Measurements from ENCODE around the gene CST7.
"Not testable (repeated sequence)": the region's sequence is repeated elsewhere in the genome, so short reads cannot be mapped to it uniquely, and the experiment has no call there.

Gene CST7

DNA sequence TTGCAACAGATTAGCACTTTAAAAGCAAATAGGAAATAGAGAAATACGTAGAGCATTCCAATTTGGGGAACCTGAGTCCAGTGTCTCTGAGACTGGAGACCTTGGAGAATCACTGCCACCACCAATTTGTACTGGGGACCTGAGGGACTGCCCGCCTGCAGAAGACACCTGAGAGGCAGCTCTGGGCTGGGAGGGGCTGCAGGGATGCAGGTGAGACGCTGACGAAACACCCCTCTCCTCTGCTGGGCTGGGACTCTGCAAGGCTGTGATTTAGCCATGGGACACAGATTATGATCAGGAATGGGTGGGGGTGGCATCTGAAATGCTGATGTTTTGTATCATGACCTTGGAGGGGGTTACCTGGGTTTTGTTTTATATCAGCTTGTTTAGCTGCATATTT is 50.5 kb downstream of the CST7 start:
- DNase-seq: no peak

GRCh38 chr20:25000268-25000801 is 51.3 kb downstream of the CST7 start:
- DNase-seq: peak in 10 of 56 donors; percentile 13 to 70 (median 32)

- DNase-seq: not testable (repeated sequence)
Observed at GRCh38 chr20:25001323-25001722, 52.3 kb downstream of the CST7 start.

DNA sequence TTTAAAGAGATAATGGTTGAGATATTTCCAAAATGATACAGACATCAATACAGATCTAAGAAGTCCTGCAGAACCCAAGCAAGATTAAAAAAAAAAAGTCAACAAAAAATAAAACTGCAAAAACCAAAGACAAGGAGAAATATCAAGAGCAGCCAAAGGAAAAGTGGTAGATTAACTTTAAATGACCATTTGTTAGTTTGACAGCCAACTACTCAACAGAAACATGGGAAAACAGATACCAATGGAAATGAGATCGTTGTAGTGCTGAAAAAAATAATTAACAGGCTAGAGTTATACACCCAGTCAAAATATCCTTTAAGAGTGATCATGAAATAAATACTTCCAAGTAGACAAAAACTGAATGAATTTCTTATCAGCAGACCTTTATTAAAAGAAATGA is 53.9 kb downstream of the CST7 start:
- DNase-seq: no peak

GRCh38 chr20:25005220-25005619 is 56.2 kb downstream of the CST7 start:
- peak in 12 of 56 donors; percentile 22 to 75 (median 54) for DNase-seq

GRCh38 chr20:25005661-25006060 is 56.6 kb downstream of the CST7 start:
- no peak for DNase-seq

- no peak for DNase-seq
Observed at GRCh38 chr20:25006431-25007167, 57.5 kb downstream of the CST7 start.

DNA sequence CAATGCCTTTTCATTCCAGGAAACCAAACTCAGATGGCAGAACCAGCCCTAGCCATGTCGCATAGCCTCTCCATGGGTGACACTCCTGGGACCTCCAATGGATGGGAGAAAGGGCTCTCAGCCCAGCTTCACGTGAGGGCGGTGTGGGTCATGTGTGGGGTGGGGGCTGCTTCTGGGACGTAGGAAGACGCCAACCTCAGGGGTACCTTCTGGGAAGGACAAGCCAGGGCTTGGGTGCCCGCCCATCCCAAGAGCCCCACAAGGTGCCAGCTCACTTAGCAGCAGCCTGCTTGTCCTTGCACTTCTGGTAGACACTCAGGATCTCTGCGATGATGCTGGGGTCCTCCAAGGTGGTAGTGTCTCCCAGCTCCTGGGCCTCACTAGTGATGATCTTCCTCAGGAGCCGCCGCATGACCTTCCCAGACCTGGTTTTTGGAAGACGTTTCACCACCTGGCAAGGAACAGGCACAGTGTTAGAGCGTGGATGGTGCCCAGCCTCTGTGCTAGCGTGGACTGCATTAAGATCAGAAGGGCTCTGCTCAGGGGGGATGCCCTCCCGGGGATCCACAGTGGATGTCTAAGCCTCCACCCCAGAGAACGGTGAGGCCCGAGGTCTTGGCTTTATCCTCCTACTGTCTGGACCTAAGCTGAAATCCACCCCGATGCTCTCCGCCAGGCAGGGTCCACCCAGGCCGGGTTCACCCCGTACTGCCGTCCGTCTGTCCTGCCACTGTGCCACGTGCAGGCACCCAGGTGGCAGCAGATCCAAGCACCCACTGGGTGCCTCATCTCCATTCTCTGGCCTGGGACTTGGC is 58.6 kb downstream of the CST7 start:
- DNase-seq: no peak

DNA sequence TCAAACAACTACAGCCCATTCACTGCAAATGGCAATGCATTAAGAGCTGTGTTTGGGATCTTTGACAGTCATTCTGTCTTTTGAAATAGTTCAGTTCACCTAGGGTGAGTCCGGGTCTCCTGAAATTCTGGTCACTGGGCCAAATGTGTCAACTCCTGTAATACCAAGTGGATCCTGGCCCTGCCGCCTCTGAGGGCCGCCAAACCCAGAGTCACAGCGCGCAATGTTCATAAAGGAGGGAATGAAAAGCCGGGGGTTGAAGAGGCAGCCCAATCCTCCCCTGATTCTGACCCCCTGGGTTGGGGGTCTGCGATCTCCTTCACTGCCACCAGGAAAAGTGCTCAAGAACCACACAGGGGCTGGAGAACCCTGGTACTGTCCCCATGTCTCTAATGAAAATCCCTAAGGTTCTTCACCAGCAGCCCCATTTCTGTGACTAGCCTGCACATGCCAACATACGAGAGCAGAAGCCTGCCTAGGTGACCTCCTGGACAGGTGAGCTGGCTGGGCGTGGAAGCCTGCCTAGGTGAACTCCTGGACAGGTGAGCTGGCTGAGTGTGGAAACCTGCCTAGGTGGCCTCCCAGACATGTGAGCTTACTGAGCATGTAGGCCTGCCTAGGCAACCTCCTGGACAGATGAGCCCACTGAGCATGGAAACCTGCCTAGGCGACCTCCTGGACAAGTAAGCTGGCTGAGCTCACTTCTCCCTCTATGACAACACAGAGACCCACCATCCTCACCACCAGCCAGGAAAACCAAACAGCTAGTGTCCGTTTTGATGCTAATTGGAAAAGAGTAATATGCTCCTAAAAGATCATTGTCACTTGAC is 59.5 kb downstream of the CST7 start:
- no peak for DNase-seq

Measured in amygdala (tissue), 56 donors.